NCI-H526 treated with DMSO at 0.1 percent for 48 hours (cell line): Measurements from ENCODE around the gene CLCA4.
"Not testable (repeated sequence)": the region's sequence is repeated elsewhere in the genome, so short reads cannot be mapped to it uniquely, and the experiment has no call there.

Experiments
- DNase-seq: peaks from one replicate; lab custom pipeline; 2025; lab: John Stamatoyannopoulos, UW

Gene CLCA4

GRCh38 chr1:86546787-86547221, at the start of gene CLCA4:
CLCA4 (plus strand) TSS chr1:86547078; CDS start chr1:86547120, 42 bp downstream.
- no peak for DNase-seq

- DNase-seq = no peak
Observed at GRCh38 chr1:86498281-86498680, 48.6 kb upstream of the CLCA4 start.

GRCh38 chr1:86499987-86500593, 46.8 kb upstream of the CLCA4 start:
- peak; percentile 49 for DNase-seq

- no peak for DNase-seq
Observed at GRCh38 chr1:86500714-86501113, 46.2 kb upstream of the CLCA4 start.

GRCh38 chr1:86502125-86502646, 44.7 kb upstream of the CLCA4 start:
- DNase-seq = not testable (repeated sequence)

GRCh38 chr1:86502721-86503405, 44.0 kb upstream of the CLCA4 start:
- DNase-seq = no peak

GRCh38 chr1:86503406-86504136, 43.3 kb upstream of the CLCA4 start:
- no peak for DNase-seq

- no peak for DNase-seq
Observed at GRCh38 chr1:86504137-86504479, 42.8 kb upstream of the CLCA4 start.

GRCh38 chr1:86504895-86505563, 41.8 kb upstream of the CLCA4 start:
- no peak for DNase-seq

- no peak for DNase-seq
Observed at GRCh38 chr1:86505564-86505902, 41.3 kb upstream of the CLCA4 start.

- DNase-seq = no peak
Observed at GRCh38 chr1:86507935-86508582, 38.8 kb upstream of the CLCA4 start.

GRCh38 chr1:86508583-86508969, 38.3 kb upstream of the CLCA4 start:
- DNase-seq = no peak

- peak; percentile 15 for DNase-seq
Observed at GRCh38 chr1:86515597-86515996, 31.3 kb upstream of the CLCA4 start.

- no peak for DNase-seq
Observed at GRCh38 chr1:86516335-86516734, 30.5 kb upstream of the CLCA4 start.

- no peak for DNase-seq
Observed at GRCh38 chr1:86517336-86517735, 29.5 kb upstream of the CLCA4 start.

- DNase-seq = no peak
Observed at GRCh38 chr1:86520789-86521521, 25.9 kb upstream of the CLCA4 start.

- DNase-seq = no peak
Observed at GRCh38 chr1:86521522-86521891, 25.4 kb upstream of the CLCA4 start.

GRCh38 chr1:86522240-86522639, 24.6 kb upstream of the CLCA4 start:
- DNase-seq = no peak

- DNase-seq = no peak
Observed at GRCh38 chr1:86523670-86524354, 23.1 kb upstream of the CLCA4 start.

GRCh38 chr1:86527306-86527705, 19.6 kb upstream of the CLCA4 start:
- no peak for DNase-seq
